CD4-positive, alpha-beta T cell (primary cell): ENCODE results near the gene VSX2. TPM values are rescaled to one million over a fixed set of nuclear protein-coding genes. Genes with fewer than 3 reads are reported as not detected.

Experiments used
- ATAC-seq: fragments of 200-7000 bp; cut with Tn5 transposase; one replicate; pipeline ENCODE4 v1.10.0; 2022; ENCODE audit warnings: mild to moderate bottlenecking; ENCODE audit not compliant: poor library complexity
- CTCF ChIA-PET: fragments of 350-600 bp; sonication (Branson Sonifier 250); formaldehyde crosslinking; loops from one replicate; lab custom pipeline; 2021; ENCODE audit warnings: antibody characterized with exemption, inconsistent platforms; lab: Charles Lee
- POLR2A ChIA-PET: fragments of 350-600 bp; sonication (Branson Sonifier 250); formaldehyde crosslinking; loops from one replicate; lab custom pipeline; 2021; ENCODE audit warnings: antibody characterized with exemption, inconsistent platforms; lab: Charles Lee
- DNase-seq, 14 experiments: peaks; one replicate each; pipeline ENCODE4 v3.0.0-alpha.2; 2013 to 2020; ENCODE audit warnings: mixed read lengths in 2 of 14
- H3K27ac ChIP-seq, 2 donors: one replicate each; pipeline versions ENCODE4 v1.5.1 to v1.7.0; 2013; ENCODE audit warnings: low read length in 2 of 2, low read depth in 1 of 2, mild to moderate bottlenecking in 1 of 2
- H3K27me3 ChIP-seq, 2 experiments: 1 replicate in 1 of 2; 2 replicates in 1 of 2; pipeline versions ENCODE4 v1.6.1 to v1.7.0; 2013; ENCODE audit warnings: low read length in 2 of 2, control low read depth in 1 of 2, mild to moderate bottlenecking in 1 of 2, moderate library complexity in 1 of 2; ENCODE audit not compliant: insufficient read depth in 2 of 2, control insufficient read depth in 1 of 2
- H3K36me3 ChIP-seq: one replicate; pipeline ENCODE4 v1.6.1; 2013; ENCODE audit warnings: low read length, control low read depth; ENCODE audit not compliant: insufficient read depth
- H3K4me1 ChIP-seq: one replicate; pipeline ENCODE4 v1.6.1; 2013; ENCODE audit warnings: low read length, control low read depth; ENCODE audit not compliant: insufficient read depth
- H3K4me3 ChIP-seq: one replicate; pipeline ENCODE4 v1.5.1; 2013; ENCODE audit warnings: mild to moderate bottlenecking, low read length, moderate library complexity
- H3K9me3 ChIP-seq, 2 experiments: 1 replicate in 1 of 2; 2 replicates in 1 of 2; pipeline versions ENCODE4 v1.6.1 to v1.7.0; 2013; ENCODE audit warnings: low read length in 2 of 2, mild to moderate bottlenecking in 2 of 2, control low read depth in 1 of 2, moderate library complexity in 1 of 2; ENCODE audit not compliant: control insufficient read depth in 1 of 2, insufficient read depth in 1 of 2
- H3K27ac Mint-ChIP-seq: one replicate; pipeline ENCODE4 v1.8.0; 2020; ENCODE audit warnings: mixed read lengths
- H3K27me3 Mint-ChIP-seq: one replicate; pipeline ENCODE4 v1.8.0; 2021; ENCODE audit warnings: mixed read lengths
- H3K36me3 Mint-ChIP-seq: one replicate; pipeline ENCODE4 v1.8.0; 2021; ENCODE audit warnings: low read depth, mixed read lengths
- H3K4me1 Mint-ChIP-seq: one replicate; pipeline ENCODE4 v1.8.0; 2021; ENCODE audit warnings: low read depth, mixed read lengths
- H3K4me3 Mint-ChIP-seq: one replicate; pipeline ENCODE4 v1.8.0; 2020; ENCODE audit warnings: mild to moderate bottlenecking, mixed read lengths
- H3K9me3 Mint-ChIP-seq: one replicate; pipeline ENCODE4 v1.8.0; 2020; ENCODE audit warnings: mixed read lengths
- intact Hi-C, 2 experiments: fragments of 100-400 bp; cut with DNase I in 1 of 2; cut with micrococcal nuclease in 1 of 2; formaldehyde crosslinking; loops; one replicate each; pipeline versions ENCODE4 v1.15.1 to v1.9.0; 2023 to 2025; cut with DNase I, micrococcal nuclease
- total RNA-seq, 174 experiments: library from RNA in 2 of 174; stranded (reverse) in 2 of 174; gene quantifications; one replicate each; pipeline ENCODE4 v1.2.3 and lab custom pipeline; 2021 to 2026
- TF ChIP-seq, protein P1 (sequence below): fragments of 200-600 bp; IDR thresholded peaks from one replicate; pipeline ENCODE4 v1.8.0; 2022; ENCODE audit warnings: antibody characterized with exemption, mild to moderate bottlenecking

VSX2 gene
- total RNA-seq, 2 experiments from 2014 or later = not detected

DNA sequence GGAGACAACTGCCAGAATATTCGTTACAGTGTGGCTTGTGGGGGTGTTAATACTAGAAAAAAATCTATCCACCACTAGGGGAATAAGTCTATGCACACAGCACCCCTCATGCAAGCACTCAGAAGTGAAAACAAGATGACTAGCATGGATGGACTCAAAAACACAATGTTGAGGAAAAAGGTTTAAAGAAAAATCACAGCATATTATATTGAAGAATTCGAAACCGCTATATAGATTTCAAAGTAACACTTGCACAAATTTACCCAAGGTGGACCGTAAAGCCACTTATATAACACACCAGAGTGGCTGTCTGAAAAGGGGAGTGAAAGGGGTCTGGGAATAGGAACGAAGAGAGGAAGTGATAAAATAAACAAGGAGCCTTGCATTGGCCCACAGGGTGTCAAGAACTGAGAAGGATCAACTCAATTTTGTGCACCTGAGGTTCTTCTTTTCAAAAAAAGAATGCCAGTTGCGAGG, 62.9 kb downstream of the VSX2 start:
- H3K27ac ChIP-seq = peak overlapping the region; percentile 75 to 86
- H3K36me3 ChIP-seq = peaks cover 20% of the 10 kb centered on the region
- no peaks in the 10 kb centered on the region for H3K27me3 ChIP-seq
- Mint-ChIP-seq H3K9me3 (no peaks in the 10 kb centered on the region), H3K4me1 (peaks cover 32% of the 10 kb centered on the region), H3K36me3 (peaks cover 33% of the 10 kb centered on the region), H3K4me3 (peak overlapping the region; percentile 97), H3K27me3 (no peaks in the 10 kb centered on the region), H3K27ac (peak overlapping the region; percentile 87)
- intact Hi-C loops = loop anchor here in 1 of 2 experiments (2.0 to 5.0 kb wide), 3 partner anchors 190 to 460 kb away; partner anchors contain the start of genes AREL1, FCF1, ISCA2 and NPC2
- peaks cover 33% of the 10 kb centered on the region for H3K4me1 ChIP-seq
- peak overlapping the region; percentile 96 for H3K4me3 ChIP-seq
- DNase-seq (peak in 7 of 14 experiments; percentile 8 to 73 (median 18)), ATAC-seq (peak; percentile 89)
- no peaks in the 10 kb centered on the region for H3K9me3 ChIP-seq
- TF ChIP-seq, protein P1, sequence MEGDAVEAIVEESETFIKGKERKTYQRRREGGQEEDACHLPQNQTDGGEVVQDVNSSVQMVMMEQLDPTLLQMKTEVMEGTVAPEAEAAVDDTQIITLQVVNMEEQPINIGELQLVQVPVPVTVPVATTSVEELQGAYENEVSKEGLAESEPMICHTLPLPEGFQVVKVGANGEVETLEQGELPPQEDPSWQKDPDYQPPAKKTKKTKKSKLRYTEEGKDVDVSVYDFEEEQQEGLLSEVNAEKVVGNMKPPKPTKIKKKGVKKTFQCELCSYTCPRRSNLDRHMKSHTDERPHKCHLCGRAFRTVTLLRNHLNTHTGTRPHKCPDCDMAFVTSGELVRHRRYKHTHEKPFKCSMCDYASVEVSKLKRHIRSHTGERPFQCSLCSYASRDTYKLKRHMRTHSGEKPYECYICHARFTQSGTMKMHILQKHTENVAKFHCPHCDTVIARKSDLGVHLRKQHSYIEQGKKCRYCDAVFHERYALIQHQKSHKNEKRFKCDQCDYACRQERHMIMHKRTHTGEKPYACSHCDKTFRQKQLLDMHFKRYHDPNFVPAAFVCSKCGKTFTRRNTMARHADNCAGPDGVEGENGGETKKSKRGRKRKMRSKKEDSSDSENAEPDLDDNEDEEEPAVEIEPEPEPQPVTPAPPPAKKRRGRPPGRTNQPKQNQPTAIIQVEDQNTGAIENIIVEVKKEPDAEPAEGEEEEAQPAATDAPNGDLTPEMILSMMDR = peak; percentile 62
- CTCF ChIA-PET = interaction anchor here (0.6 kb wide), 2 partner anchors 11 to 521 kb away, joined by 3 read pairs; no protein-coding TSS in a partner anchor
- POLR2A ChIA-PET = interaction anchor here (0.5 to 1.0 kb wide), 2 partner anchors 191 to 1717 kb away, joined by 3 to 4 read pairs; partner anchors contain the start of genes ISCA2 and NPC2

GRCh38 chr14:74302634-74303569, 63.7 kb downstream of the VSX2 start, which contains the start of gene ABCD4:
TSS of gene ABCD4 (minus strand) at chr14:74302934. CDS start at chr14:74302912, 22 bp downstream.
- H3K27me3 Mint-ChIP-seq = no peaks in the 10 kb centered on the region
- Histone ChIP-seq H3K36me3 (peaks cover 13% of the 10 kb centered on the region), H3K27ac (peak within 1 kb of the TSS; percentile 75 to 86), H3K9me3 (no peaks in the 10 kb centered on the region), H3K4me3 (peak within 1 kb of the TSS; percentile 96), H3K27me3 (no peaks in the 10 kb centered on the region), H3K4me1 (peaks cover 33% of the 10 kb centered on the region)
- ATAC-seq (peak; percentile 70), DNase-seq (peak; percentile 68 to 91 (median 81))
- ChIA-PET POLR2A (interaction anchor here (0.5 to 1.2 kb wide), 3 partner anchors 190 to 1717 kb away, joined by 3 to 4 read pairs (median 3); partner anchors contain the start of genes ALDH6A1, ISCA2 and NPC2), CTCF (interaction anchor here (0.6 kb wide), 1 partner anchor 522 kb away, joined by 3 read pairs; no protein-coding TSS in a partner anchor)
- peak within 1 kb of the TSS; percentile 87 for H3K27ac Mint-ChIP-seq
- intact Hi-C loops = loop anchor here in 1 of 2 experiments (2.0 to 5.0 kb wide), 3 partner anchors 189 to 459 kb away; partner anchors contain the start of genes AREL1, FCF1, ISCA2 and NPC2
- no peaks in the 10 kb centered on the region for H3K9me3 Mint-ChIP-seq
- peaks cover 27% of the 10 kb centered on the region for H3K4me1 Mint-ChIP-seq
- peak within 1 kb of the TSS; percentile 97 for H3K4me3 Mint-ChIP-seq
- TF ChIP-seq, protein P1 = peak; percentile 53
- H3K36me3 Mint-ChIP-seq = peaks cover 26% of the 10 kb centered on the region

- Mint-ChIP-seq H3K27me3 (no peaks in the 10 kb centered on the region), H3K4me1 (peaks cover 1% of the 10 kb centered on the region), H3K27ac (no peak overlapping the region), H3K36me3 (no peaks in the 10 kb centered on the region), H3K4me3 (peak overlapping the region; percentile 55), H3K9me3 (no peaks in the 10 kb centered on the region)
- Histone ChIP-seq H3K9me3 (no peaks in the 10 kb centered on the region), H3K36me3 (no peaks in the 10 kb centered on the region), H3K27me3 (no peaks in the 10 kb centered on the region), H3K27ac (no peak overlapping the region), H3K4me3 (no peak overlapping the region), H3K4me1 (peaks cover 6% of the 10 kb centered on the region)
- ATAC-seq (no peak), DNase-seq (no peak)
- ChIA-PET CTCF (no interaction called here), POLR2A (no interaction called here)
- intact Hi-C loops = no loop called here
- TF ChIP-seq, protein P1 = no peak
Measured at GRCh38 chr14:74308695-74309094, 69.4 kb downstream of the VSX2 start.
